ENCODE measurements around the gene SBNO1.

DNA sequence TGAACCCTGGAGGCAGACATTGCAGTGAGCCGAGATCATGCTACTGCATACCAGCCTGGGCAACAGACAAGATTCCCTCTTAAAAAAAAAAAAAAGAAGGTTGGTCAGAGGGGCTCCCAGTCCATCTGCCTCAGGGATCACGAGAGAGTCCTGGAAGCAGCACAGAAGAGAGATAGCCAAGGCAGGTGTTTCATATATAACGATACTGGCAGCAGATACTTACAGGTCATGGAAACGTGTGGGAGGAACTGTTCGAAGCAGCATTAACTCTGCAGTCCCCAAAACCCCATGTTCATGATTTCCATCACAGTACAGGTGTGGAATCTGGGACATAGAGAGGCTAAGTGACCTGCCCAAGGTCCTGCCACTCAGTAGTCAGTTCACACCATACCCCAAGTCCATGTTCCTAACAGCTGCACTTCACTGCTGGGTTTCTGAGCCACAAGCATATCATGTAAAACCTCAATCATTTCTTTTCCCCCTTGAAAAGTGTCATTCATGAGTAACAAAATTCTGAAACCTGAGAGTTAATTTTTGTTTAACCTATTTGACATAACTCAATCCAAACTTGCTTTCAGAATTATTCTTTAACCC lies 109.7 kb downstream of the SBNO1 start:
- TF ChIP-seq, protein P1, sequence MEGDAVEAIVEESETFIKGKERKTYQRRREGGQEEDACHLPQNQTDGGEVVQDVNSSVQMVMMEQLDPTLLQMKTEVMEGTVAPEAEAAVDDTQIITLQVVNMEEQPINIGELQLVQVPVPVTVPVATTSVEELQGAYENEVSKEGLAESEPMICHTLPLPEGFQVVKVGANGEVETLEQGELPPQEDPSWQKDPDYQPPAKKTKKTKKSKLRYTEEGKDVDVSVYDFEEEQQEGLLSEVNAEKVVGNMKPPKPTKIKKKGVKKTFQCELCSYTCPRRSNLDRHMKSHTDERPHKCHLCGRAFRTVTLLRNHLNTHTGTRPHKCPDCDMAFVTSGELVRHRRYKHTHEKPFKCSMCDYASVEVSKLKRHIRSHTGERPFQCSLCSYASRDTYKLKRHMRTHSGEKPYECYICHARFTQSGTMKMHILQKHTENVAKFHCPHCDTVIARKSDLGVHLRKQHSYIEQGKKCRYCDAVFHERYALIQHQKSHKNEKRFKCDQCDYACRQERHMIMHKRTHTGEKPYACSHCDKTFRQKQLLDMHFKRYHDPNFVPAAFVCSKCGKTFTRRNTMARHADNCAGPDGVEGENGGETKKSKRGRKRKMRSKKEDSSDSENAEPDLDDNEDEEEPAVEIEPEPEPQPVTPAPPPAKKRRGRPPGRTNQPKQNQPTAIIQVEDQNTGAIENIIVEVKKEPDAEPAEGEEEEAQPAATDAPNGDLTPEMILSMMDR (IDR thresholded peaks at IDR 0.05; ENCODE audit: insufficient read depth, low read length) = no peak
- TF ChIP-seq POLR2AphosphoS5 (IDR thresholded peaks at IDR 0.05; ENCODE audit: low read depth) = no peak

Data from HL-60 (cell line).